ENCODE data around the gene KREMEN2. TPM values are rescaled to one million over a fixed set of nuclear protein-coding genes. Genes with fewer than 3 reads are reported as not detected.

KREMEN2 gene
- total and polyA plus RNA-seq, 2 of the 4 experiments (the other 2 are of a cell fraction): 0.03 TPM; not detected in 1

DNA sequence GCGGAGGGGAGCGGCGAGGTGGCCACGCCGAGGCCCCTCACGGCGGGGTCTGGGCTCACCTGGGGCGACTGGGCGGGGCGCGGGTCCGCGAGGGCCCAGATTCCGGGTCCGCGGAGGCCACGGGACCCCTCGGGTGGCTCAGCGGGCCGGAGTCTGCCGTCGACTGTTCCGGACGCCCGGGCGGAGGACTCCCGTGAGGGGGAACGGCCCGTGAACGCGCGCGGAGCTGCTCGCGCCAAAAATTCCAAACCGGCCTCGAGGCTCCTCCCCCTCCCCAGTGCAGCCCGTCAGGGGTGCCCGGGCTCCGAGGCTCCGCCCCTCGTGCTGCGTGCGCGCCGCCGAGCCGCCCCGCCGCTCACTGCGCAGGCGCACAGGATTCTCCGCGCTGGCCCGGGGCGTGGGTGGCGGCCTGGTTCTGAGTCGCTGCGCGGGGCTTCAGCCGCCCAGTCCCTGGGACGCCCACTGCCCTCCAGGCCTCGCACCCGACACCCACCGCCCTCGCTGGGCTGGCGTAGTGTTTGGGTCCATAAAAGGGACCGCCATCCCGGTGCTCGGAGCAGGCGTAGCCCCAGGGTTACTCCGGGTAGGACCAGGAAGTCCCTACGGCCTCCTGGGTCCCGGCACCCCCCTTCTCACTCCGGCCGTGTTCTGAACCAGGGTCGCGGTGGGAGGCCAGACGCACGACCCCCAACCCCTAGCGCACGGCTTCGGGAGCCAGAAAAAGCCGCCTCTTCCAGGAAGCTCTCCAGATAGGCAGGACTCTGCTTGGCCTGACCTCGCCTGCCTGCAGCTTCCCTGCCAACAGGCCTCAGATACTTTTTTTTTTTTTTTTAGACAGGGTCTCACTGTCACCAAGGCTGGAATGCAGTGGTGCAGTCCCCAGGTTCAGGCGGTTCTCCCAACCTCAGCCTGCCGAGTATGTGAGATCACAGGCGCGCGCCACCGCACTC, 16.4 kb downstream of the KREMEN2 start, which contains the start of gene PKMYT1 (continued):
- TF ChIP-seq, protein P1, sequence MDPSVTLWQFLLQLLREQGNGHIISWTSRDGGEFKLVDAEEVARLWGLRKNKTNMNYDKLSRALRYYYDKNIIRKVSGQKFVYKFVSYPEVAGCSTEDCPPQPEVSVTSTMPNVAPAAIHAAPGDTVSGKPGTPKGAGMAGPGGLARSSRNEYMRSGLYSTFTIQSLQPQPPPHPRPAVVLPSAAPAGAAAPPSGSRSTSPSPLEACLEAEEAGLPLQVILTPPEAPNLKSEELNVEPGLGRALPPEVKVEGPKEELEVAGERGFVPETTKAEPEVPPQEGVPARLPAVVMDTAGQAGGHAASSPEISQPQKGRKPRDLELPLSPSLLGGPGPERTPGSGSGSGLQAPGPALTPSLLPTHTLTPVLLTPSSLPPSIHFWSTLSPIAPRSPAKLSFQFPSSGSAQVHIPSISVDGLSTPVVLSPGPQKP (IDR thresholded peaks at IDR 0.05; ENCODE audit: borderline replicate concordance, low read depth, low read length): no peak
- TF ChIP-seq BHLHE40 (IDR thresholded peaks at IDR 0.05; ENCODE audit: low read depth, low read length) (no peak), RAD21 (IDR thresholded peaks at IDR 0.05; ENCODE audit: low read length) (no peak)
